Body of pancreas (tissue), 4 donors: ENCODE results near the gene NAP1L1. TPM values are rescaled to one million over a fixed set of nuclear protein-coding genes. Genes with fewer than 3 reads are reported as not detected.

Experiments
- ATAC-seq: fragments of 150-250 bp; one replicate; pipeline ENCODE4 v1.9.1; 2016
- DNase-seq, 4 donors: peaks; one replicate each; pipeline ENCODE4 v3.0.0-alpha.2; 2019
- H3K27ac ChIP-seq, 4 donors: fragments of 200-600 bp; sonication (generic); 1 replicate in 3 of 4; 2 replicates in 1 of 4; pipeline versions ENCODE4 v1.5.1 to v1.6.1; 2016 to 2019; ENCODE audit warnings: mild to moderate bottlenecking in 1 of 4, mixed read lengths in 1 of 4, moderate library complexity in 1 of 4
- H3K27me3 ChIP-seq, 2 donors: fragments of 200-600 bp; sonication (generic); one replicate each; pipeline ENCODE4 v1.6.0; 2016; ENCODE audit warnings: mild to moderate bottlenecking in 1 of 2
- H3K36me3 ChIP-seq, 2 donors: fragments of 200-600 bp; sonication (generic); replicated peaks in 1 of 2; 2 replicates each; pipeline ENCODE4 v1.5.1; 2016; ENCODE audit warnings: low read depth in 2 of 2; ENCODE audit not compliant: insufficient read depth in 1 of 2
- H3K4me1 ChIP-seq: fragments of 200-600 bp; sonication (generic); one replicate; pipeline ENCODE4 v1.6.0; 2016
- H3K4me3 ChIP-seq, 2 donors: fragments of 200-600 bp; sonication (generic); 1 replicate in 1 of 2; 2 replicates in 1 of 2; pipeline ENCODE4 v1.5.1; 2016 to 2019
- H3K9me3 ChIP-seq, 3 donors: fragments of 200-600 bp; sonication (generic); 1 replicate in 2 of 3; 2 replicates in 1 of 3; pipeline ENCODE4 v1.5.1; 2016
- CTCF ChIP-seq, 7 experiments: fragments of 450-650 bp in 4 of 7; fragments of 200-600 bp in 3 of 7; sonication (generic) in 3 of 7; IDR thresholded peaks; one replicate each; pipeline ENCODE4 v1.5.1; 2016 to 2019; ENCODE audit warnings: antibody characterized with exemption in 7 of 7
- POLR2A ChIP-seq, 3 donors: fragments of 450-650 bp; IDR thresholded peaks; one replicate each; pipeline ENCODE4 v1.6.1; 2016; ENCODE audit warnings: antibody characterized with exemption in 3 of 3, mild to moderate bottlenecking in 2 of 3
- WGBS, 2 donors: methylation state at CpG; one replicate each; pipeline ENCODE4 v1.1.5; 2017; 5-methylcytosine and 5-hydroxymethylcytosine counted together
- intact Hi-C: fragments of 100-400 bp; cut with DNase I; formaldehyde crosslinking; loops from one replicate; pipeline ENCODE4 v1.15.1; 2023
- total RNA-seq, 2 donors: library from RNA; depleted of rRNA; stranded (reverse); fragments of >200 nt; gene quantifications; one replicate each; pipeline ENCODE4 v1.1.0, GENCODE V29; 2016

NAP1L1 gene
- total RNA-seq, 2 donors from 2014 or later, result 151 to 275 TPM

GRCh38 chr12:76006028-76006925, 78.2 kb downstream of the NAP1L1 start:
- H3K27ac ChIP-seq, result no peak overlapping the region
- TF ChIP-seq POLR2A (IDR thresholded peaks at IDR 0.05) (no peak), CTCF (IDR thresholded peaks at IDR 0.05) (no peak)
- H3K36me3 ChIP-seq, result no peaks in the 10 kb centered on the region
- H3K4me3 ChIP-seq, result no peak overlapping the region
- no peaks in the 10 kb centered on the region for H3K9me3 ChIP-seq
- intact Hi-C loops, result no loop called here
- ATAC-seq (no peak), DNase-seq (no peak)
- no peaks in the 10 kb centered on the region for H3K27me3 ChIP-seq
- 78 to 93% methylated on average over 9 of the region's 9 CpGs for WGBS, 2 donors
- peaks cover 5% of the 10 kb centered on the region for H3K4me1 ChIP-seq

- DNase-seq (no peak), ATAC-seq (no peak)
- Histone ChIP-seq H3K4me1 (no peaks in the 10 kb centered on the region), H3K27me3 (no peaks in the 10 kb centered on the region), H3K27ac (no peak overlapping the region), H3K9me3 (no peaks in the 10 kb centered on the region), H3K36me3 (no peaks in the 10 kb centered on the region), H3K4me3 (no peak overlapping the region)
- no peak for TF ChIP-seq POLR2A (IDR thresholded peaks at IDR 0.05)
- TF ChIP-seq CTCF (IDR thresholded peaks at IDR 0.05), result no peak
- 39 to 82% methylated on average over 2 of the region's 2 CpGs for WGBS, 2 donors
- intact Hi-C loops, result no loop called here
Measured at GRCh38 chr12:76003355-76003638, 81.2 kb downstream of the NAP1L1 start.

- Histone ChIP-seq H3K27ac (no peak overlapping the region), H3K36me3 (no peaks in the 10 kb centered on the region), H3K4me3 (no peak overlapping the region), H3K4me1 (no peaks in the 10 kb centered on the region), H3K9me3 (no peaks in the 10 kb centered on the region), H3K27me3 (no peaks in the 10 kb centered on the region)
- no peak for ATAC-seq
- no peak for DNase-seq
- WGBS, 2 donors, result 69 to 79% methylated on average over 1 of the region's 1 CpG
- intact Hi-C loops, result no loop called here
- TF ChIP-seq CTCF (IDR thresholded peaks at IDR 0.05) (no peak), POLR2A (IDR thresholded peaks at IDR 0.05) (no peak)
Measured at GRCh38 chr12:76002598-76003354, 81.7 kb downstream of the NAP1L1 start.

- Histone ChIP-seq H3K27me3 (no peaks in the 10 kb centered on the region), H3K36me3 (no peaks in the 10 kb centered on the region), H3K9me3 (no peaks in the 10 kb centered on the region), H3K4me1 (no peaks in the 10 kb centered on the region), H3K4me3 (no peak overlapping the region), H3K27ac (no peak overlapping the region)
- DNase-seq, result no peak
- ATAC-seq, result no peak
- TF ChIP-seq POLR2A (IDR thresholded peaks at IDR 0.05), result no peak
- no peak for TF ChIP-seq CTCF (IDR thresholded peaks at IDR 0.05)
- intact Hi-C loops, result no loop called here
- 73 to 84% methylated on average over 4 of the region's 4 CpGs for WGBS, 2 donors
Measured at GRCh38 chr12:75998292-75999063, 86.0 kb downstream of the NAP1L1 start.
